DOHH2 (cell line): ENCODE results near the gene SH2D2A.
"Not testable (repeated sequence)": the region's sequence is repeated elsewhere in the genome, so short reads cannot be mapped to it uniquely, and the experiment has no call there.

ENCODE experiments used
- EZH2phosphoT487 ChIP-seq: fragments of 200-600 bp; sonication (generic); IDR thresholded peaks from 2 replicates; pipeline ENCODE4 v1.6.1; 2017; ENCODE audit warnings: borderline replicate concordance, mild to moderate bottlenecking, antibody characterized with exemption, low read length, moderate library complexity, mixed read lengths
- TF ChIP-seq, protein P1 (sequence below): fragments of 200-600 bp; sonication (generic); IDR thresholded peaks from one replicate; pipeline ENCODE4 v1.5.1; 2014; ENCODE audit warnings: antibody characterized with exemption, mild to moderate bottlenecking, low read depth, low read length; ENCODE audit not compliant: poor library complexity, severe bottlenecking

DNA sequence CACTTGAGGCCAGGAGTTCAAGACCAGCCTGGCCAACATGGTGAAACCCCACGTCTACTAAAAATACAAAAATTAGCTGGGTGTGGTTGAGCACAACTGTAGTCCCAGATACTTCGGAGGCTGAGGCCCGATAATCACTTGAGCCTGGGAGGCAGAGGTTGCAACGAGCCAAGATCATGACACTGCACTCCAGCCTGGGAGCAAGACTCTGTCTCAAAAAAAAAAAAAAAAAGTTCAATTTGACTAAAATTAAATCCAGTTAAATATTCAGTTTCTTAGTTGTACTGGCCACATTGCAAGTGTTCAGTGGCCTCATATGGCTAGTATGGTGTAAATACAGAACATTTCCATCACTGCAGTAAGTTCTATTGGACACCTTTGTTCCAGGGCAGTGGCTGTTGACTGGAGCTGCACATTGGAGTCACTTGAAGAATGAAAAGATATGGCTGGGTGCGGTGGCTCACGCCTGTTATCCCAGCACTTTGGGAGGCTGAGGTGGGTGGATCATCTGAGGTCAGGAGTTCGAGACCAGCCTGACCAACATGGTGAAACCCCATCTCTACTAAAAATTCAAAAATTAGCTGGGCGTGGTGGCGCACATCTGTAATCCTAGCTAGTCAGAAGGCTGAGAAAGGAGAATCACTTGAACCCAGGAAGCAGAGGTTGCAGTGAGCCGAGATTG, 58.9 kb downstream of the SH2D2A start:
- TF ChIP-seq, protein P1, sequence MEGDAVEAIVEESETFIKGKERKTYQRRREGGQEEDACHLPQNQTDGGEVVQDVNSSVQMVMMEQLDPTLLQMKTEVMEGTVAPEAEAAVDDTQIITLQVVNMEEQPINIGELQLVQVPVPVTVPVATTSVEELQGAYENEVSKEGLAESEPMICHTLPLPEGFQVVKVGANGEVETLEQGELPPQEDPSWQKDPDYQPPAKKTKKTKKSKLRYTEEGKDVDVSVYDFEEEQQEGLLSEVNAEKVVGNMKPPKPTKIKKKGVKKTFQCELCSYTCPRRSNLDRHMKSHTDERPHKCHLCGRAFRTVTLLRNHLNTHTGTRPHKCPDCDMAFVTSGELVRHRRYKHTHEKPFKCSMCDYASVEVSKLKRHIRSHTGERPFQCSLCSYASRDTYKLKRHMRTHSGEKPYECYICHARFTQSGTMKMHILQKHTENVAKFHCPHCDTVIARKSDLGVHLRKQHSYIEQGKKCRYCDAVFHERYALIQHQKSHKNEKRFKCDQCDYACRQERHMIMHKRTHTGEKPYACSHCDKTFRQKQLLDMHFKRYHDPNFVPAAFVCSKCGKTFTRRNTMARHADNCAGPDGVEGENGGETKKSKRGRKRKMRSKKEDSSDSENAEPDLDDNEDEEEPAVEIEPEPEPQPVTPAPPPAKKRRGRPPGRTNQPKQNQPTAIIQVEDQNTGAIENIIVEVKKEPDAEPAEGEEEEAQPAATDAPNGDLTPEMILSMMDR, result not testable (repeated sequence)
- TF ChIP-seq EZH2phosphoT487, result not testable (repeated sequence)
